Neural cell (in vitro differentiated cells): ENCODE data around the gene APH1B.

ENCODE experiments used
- CTCF ChIP-seq: fragments of 450-650 bp; IDR thresholded peaks from 2 replicates; pipeline ENCODE4 v1.5.1; 2014; ENCODE audit warnings: antibody characterized with exemption, mild to moderate bottlenecking, moderate library complexity; ENCODE audit not compliant: poor library complexity, severe bottlenecking
- EP300 ChIP-seq: fragments of 450-650 bp; conservative IDR thresholded peaks from 2 replicates; pipeline ENCODE4 v1.6.1; 2014; ENCODE audit warnings: antibody characterized with exemption, mild to moderate bottlenecking, moderate library complexity; ENCODE audit not compliant: poor library complexity, severe bottlenecking
- MXI1 ChIP-seq: fragments of 450-650 bp; conservative IDR thresholded peaks from 2 replicates; pipeline ENCODE4 v1.6.1; 2014; ENCODE audit warnings: antibody characterized with exemption, mild to moderate bottlenecking; ENCODE audit not compliant: poor library complexity, severe bottlenecking
- POLR2AphosphoS5 ChIP-seq: IDR thresholded peaks from 2 replicates; pipeline ENCODE4 v1.6.1; 2012
- REST ChIP-seq: IDR thresholded peaks from 2 replicates; pipeline ENCODE4 v1.6.1; 2012; ENCODE audit warnings: borderline replicate concordance

GRCh38 chr15:63276342-63277037, 915 bp upstream of the APH1B start:
- TF ChIP-seq POLR2AphosphoS5 (no peak), CTCF (no peak), MXI1 (no peak), EP300 (no peak), REST (no peak)
